Stimulated activated naive CD4-positive, alpha-beta T cell treated with Interleukin-2 at 50 U/mL for 16 hours (primary cell): ENCODE measurements around the gene EPB41L2.

Source experiments
- DNase-seq: peaks from one replicate; lab custom pipeline; 2025; lab: John Stamatoyannopoulos, UW

Gene EPB41L2

GRCh38 chr6:130865793-130866192 is 197.3 kb downstream of the EPB41L2 start:
- DNase-seq = no peak

- DNase-seq = no peak
Observed at GRCh38 chr6:130864344-130864743, 198.7 kb downstream of the EPB41L2 start.

DNA sequence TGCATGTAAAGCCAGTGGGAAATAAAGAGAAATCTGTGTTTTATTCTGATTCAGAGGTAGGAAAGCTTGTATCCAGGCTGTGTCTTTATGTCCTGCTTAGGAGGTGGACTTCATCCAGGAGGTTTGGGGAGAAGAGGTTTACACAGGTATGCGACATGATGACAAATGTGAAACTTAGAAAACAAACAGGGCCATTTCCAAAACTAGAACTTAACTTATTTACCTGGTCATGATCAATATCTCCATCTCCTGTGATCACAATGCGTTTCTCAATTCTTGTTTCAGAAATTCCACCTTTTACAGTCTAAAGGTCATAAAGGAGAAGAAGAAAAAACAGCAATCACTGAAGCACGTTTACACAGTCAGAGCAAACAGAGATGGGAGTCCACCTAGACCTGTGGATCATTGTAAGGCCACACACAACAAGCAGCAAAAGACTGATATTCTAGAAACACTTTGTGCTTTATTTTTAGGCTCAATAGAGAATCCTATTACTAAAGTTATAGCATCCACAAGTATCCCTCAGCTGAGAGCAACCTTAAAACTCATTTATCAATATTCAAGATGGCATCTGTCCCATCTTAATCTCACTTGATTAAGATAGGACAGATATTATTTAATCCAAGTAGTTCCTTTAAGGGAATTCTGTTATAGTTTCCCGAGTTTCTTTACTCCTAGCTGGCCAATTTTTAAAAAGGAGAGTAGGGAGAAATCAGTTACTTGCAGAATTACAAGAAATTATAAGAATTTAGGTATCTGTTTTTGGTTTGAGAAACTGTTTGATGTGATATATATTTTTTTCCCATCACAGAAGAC is 199.4 kb downstream of the EPB41L2 start:
- DNase-seq = no peak

DNA sequence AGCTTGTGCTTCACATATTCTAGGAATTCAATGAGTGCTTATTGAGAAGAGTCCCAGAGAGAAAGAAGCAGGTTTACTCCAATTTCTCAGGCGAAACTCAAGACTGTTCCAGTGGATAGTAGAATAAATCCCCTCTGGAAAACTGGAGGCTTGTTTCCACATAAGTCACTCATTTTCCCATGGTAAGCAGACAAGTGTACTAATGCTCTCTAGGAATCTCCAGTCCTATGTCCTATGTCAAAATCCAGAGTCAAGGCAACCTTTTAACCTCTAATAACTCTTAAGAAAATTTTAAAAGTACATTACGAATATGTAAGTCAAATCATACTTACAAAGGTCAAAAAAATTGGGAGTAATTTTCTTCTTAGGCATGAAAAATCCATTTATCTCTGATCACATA is 200.7 kb downstream of the EPB41L2 start:
- DNase-seq = no peak

DNA sequence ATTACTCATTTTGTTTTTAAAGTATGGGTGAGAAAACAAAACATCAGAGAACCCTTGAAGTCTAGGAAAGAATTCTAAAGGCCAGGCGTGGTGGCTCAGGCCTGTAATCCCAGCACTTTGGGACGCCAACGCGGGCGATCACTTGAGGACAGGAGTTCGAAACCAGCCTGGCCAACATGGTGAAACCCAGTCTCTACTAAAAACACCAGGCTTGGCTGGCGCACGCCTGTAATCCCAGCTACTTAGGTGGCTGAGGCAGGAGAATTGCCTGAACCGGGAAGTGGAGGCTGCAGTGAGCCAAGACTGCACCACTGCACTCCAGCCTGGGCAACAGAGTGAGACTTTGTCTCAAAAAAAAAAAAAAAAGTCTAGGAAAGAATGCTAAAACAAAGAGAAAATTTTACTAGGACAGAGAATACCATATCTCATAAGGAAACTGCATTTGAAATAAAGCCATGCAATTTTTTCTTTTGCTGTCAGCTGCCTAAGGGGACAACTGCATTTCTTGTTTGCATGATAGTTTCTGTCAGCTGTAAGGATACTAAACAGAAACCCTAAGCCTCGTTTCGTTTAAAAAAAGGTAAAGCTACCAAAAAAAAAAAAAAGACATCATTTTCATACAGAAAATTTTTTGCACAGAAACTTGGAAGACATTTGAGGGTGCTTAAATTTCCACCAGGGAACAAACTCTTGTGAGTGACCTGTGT is 203.7 kb downstream of the EPB41L2 start:
- no peak for DNase-seq

- no peak for DNase-seq
Observed at GRCh38 chr6:130858498-130859160, 204.4 kb downstream of the EPB41L2 start.

DNA sequence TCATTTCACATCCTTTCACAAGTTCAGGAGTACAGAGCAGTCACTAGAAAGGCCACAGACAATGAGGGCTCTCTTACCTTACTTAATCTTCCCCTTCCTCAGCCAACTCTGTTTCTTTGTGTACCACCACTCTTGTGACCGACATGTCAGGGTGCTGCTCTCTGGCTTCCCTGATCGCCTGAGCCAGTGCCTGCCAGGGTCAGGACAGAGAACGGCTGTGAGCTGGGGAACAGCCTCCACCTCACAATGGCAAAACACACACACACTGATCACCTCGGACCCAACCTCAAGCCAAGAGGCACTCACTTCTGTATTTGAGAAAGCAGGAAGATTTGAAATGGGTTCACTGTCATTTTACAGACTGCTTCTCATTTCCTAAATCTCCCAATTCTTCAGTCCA is 205.0 kb downstream of the EPB41L2 start:
- no peak for DNase-seq

GRCh38 chr6:130853555-130854183 is 209.4 kb downstream of the EPB41L2 start:
- no peak for DNase-seq

DNA sequence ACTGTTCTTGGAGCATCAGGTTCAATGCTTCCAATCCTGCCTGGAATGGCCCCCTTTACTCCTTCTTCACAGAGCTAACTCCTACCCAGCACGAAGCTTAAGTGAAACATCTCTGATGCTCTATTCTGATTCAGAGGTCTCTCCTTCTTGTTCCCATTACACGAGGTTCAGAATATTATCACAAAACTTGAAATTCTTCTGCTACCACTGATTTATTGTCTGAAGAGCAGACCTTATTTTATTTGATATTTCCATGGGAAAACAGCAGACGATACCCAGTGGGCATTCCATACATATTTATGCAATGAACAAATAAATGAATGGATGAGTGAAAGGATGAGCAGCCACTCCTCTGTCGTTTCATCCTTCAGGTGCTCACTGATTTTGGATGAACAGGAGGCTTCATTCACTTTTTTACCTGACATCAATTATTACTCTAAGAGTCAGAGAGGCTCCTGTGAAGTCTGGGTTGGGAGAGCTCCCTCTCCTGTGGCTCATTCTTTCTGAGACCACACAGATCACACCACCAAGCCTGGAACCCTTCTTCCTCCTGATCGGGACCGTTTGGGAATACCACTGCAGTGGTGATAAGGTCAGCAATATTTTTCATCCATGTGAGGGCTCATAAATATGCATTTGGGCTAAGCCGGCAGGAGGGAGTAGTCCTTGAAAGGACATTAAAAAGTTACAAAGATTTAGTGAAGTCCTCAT is 210.0 kb downstream of the EPB41L2 start:
- no peak for DNase-seq

DNA sequence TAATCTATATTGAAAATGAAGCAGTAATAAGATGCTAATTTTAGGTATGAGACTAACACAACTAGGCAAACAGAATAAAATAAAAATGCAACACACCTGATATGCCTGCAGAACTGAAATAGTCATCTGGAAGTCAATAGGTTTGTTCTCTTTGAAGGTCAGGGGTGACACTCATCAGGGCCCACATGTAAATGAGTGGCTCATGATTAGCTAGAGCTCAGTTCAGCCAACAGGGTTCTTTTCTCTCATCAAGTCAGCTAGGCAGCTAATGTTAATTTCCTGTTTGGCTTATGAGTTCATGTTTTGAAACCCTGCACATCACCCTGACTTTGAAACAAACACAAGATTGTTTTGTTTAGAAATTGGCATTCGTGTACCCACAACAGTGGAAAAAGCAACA is 212.0 kb downstream of the EPB41L2 start:
- DNase-seq = no peak

- no peak for DNase-seq
Observed at GRCh38 chr6:130849594-130849993, 213.5 kb downstream of the EPB41L2 start.

DNA sequence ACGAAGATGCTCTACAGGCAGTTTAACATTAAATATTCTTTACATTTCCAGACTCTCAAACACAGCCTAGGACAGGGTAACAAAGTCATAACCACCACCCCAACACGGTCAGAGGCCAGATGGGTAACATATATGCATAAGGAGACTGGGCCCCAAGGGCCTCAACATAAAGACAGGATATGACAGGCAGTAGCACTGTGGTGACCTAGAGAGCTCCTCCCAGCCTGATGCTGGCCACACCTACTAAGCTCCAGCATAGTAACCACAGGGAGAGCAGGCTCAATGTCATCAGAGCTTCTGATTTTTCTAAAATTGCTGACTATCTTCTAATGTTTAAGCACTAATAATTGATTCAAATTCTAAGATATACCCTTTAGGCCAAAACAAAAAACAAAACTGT is 214.1 kb downstream of the EPB41L2 start:
- no peak for DNase-seq

DNA sequence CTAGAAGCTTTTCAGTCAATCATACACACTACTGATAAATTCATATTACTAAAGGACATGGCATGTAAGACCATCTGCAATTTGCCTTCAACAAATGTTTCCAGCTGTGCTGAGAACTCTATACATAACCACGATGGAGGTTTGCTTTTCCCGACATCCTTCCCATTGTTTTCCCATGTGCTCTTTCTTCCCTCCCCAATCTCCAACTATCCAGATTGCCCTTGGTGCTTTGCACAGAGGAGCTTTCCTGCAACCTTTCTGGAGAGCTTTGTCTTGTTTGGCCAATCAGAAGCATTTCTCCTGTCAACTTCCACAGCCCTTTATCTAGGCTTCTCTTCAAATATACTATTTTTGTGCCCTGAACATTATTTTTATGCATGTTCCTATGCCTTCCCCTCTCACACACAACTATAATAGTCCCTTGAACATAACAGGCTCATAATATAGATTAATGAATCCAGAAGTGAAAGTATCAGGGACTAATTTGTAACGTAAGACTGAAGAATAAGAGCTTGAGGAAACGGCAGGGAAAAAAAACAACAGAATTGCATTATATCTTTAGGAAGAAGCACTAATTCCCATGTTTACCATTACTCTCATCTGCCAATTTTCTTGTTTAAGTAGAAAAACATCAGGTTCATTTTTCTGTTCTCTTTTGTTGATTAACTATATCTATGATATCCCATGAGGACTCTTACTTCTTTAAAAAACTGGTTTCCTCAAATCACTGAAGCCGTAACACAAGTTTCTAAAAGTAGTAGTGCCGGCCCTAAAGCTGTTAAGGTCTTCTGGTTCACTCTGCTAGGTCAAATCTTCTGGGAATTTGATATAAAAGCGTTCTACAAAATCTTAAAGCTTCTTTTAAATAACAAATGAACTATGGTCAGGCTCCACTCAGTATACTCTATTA is 215.8 kb downstream of the EPB41L2 start:
- DNase-seq = no peak

DNA sequence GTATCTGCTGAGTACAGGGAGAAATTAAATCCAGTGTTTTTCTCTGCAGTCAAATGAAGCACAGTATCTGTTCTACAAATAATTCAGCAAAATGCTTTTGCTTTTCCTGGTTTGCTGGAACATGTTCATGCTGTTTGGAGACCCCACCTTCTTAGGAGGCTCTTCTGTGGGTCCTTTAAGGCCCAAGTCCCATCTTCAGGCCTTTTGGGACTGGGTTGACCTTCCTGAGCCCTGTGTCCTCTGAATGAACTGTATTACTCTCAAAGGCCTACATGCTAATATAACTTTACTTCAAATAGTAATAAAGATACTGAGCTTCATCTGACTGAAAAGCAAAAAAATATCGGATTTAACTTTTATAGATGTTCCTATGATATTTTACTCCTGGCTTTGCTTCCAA is 216.5 kb downstream of the EPB41L2 start:
- no peak for DNase-seq

DNA sequence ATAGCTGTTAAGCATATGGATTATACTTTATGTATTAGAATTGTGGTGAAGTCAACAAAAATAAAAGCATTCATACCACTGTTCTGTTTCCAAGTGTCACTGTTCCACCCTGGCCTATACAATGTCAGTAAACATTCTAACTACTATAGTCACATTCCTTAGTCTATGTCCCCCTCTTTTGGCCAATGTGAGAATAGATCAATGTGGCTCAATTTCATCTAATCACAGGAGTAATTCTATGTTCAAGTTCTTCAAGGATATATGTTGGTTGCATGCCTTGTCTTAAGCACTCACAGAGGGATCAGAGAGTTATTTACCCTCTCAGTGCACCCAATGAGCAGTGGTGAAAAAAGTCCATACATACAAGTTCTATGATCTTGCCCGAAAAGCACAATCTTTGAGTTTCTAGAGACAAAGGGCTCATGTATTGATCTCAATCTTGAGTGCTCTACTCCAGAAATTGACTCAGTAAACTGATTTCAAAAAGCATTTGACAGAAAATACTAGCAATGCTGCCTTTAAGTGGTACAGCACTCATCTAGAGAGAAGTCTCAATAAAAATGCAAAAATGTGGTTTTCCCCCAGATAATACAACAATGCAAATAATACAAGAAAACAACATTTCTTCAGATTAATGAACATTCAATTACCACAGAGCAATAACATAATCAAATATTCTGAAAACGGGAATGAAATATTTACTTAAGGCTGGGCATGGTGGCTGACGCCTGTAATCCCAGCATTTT is 219.3 kb downstream of the EPB41L2 start:
- no peak for DNase-seq

DNA sequence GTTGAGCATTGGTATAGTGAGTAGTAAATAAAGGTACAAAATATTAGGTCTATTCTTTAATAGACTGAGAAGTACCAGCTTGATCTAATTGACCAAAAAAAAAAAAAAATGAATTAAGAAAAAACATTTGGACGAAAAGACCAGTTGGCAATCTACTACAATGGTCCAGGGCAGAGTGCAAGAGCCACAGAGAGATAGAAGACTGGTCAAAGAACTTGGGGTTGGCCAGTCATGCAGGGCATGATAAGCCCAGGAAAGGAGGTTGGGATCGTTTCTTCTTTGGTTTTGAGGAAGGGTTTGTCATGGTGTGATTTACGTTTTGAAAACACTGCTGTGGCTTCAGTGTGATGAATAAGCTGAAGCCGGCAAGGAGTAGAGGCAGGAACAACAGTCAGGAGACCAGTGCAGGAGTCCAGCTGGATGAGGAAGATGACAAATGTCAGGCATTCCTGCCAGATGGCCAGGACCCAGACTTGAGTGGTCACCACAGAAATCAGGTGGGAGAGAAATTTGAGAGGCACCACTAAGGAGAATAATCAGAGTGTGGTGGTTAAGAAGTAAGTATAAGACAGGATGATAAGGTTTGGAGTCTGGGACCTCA is 221.8 kb downstream of the EPB41L2 start:
- no peak for DNase-seq

DNA sequence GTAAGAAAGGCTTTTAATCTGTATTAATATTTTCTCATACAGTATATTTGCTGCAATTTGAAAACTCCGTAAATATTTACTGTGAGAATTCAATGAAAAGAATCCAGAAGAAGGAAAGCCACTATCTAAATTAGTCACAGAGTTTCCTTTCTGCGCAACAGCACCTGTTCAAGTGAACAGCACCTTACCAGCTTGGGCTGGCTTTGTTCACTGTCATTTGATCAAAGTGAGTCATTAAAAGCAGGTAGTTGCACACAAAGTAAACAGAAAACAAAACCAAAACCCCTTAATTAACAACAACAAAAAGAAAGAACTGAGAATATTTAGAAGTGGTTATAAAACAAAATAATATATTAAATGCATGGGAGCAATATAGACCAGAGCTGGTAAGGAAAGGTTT is 223.0 kb downstream of the EPB41L2 start:
- no peak for DNase-seq

GRCh38 chr6:130839379-130839778 is 223.7 kb downstream of the EPB41L2 start:
- no peak for DNase-seq

DNA sequence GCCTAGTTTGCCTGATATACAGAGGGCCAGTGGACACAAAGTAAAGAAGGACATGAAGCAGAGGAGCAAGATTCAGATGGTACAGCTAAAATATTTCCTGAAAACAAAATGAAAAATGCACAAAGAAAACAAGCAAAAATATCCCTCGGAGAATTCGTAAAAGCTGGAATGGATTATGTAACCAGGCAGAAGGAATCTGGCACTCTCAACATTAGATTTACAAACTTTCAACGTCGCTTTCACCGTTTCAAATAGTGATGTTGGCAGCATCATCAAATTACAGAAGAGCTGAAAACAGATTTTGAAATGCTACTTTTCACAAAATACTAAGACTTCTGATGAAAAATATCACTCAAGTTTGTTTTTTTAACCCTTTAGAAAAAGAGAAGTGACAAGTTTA is 224.1 kb downstream of the EPB41L2 start:
- DNase-seq = no peak
